ENCODE measurements around the gene ZBTB17. TPM values are rescaled to one million over a fixed set of nuclear protein-coding genes. Genes with fewer than 3 reads are reported as not detected.

ZBTB17 gene
- total and polyA plus RNA-seq, 2 experiments from 2014 or later = 16.8 to 32.3 TPM

DNA sequence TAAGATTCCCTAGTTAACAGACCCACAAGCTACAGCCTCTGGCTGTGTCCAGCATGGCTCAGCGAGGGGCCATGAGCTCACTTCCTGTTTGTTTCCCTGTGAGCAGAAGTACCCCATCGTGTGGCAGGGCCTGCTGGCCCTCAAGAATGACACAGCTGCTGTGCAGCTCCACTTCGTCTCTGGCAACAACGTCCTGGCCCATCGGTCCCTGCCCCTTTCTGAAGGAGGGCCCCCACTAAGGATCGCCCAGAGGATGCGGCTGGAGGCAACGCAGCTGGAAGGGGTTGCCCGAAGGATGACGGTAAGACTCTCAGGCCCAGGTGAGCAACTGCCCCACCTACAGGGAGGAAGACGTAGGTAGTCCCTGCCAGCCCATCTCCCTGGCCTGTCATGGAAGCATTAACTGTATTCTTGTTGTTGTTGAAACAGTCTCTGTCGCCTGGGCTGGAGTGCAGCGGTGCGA, 38.2 kb downstream of the ZBTB17 start:
- H3K9me3 ChIP-seq (ENCODE audit: low read depth) = no peaks in the 10 kb centered on the region
- TF ChIP-seq, protein P1, sequence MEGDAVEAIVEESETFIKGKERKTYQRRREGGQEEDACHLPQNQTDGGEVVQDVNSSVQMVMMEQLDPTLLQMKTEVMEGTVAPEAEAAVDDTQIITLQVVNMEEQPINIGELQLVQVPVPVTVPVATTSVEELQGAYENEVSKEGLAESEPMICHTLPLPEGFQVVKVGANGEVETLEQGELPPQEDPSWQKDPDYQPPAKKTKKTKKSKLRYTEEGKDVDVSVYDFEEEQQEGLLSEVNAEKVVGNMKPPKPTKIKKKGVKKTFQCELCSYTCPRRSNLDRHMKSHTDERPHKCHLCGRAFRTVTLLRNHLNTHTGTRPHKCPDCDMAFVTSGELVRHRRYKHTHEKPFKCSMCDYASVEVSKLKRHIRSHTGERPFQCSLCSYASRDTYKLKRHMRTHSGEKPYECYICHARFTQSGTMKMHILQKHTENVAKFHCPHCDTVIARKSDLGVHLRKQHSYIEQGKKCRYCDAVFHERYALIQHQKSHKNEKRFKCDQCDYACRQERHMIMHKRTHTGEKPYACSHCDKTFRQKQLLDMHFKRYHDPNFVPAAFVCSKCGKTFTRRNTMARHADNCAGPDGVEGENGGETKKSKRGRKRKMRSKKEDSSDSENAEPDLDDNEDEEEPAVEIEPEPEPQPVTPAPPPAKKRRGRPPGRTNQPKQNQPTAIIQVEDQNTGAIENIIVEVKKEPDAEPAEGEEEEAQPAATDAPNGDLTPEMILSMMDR (IDR thresholded peaks at IDR 0.05; ENCODE audit: poor library complexity) = peak; percentile 7
- no peak for TF ChIP-seq EZH2phosphoT487 (IDR thresholded peaks at IDR 0.05; ENCODE audit: low read depth, severe bottlenecking, unreplicated experiment)
- H3K36me3 ChIP-seq (replicated peaks; ENCODE audit: insufficient read depth, low read depth) = no peaks in the 10 kb centered on the region
- no peak overlapping the region for H2AFZ ChIP-seq
- no peak overlapping the region for H3K4me2 ChIP-seq
- DNase-seq (ENCODE audit: low spot score) = no peak
- H3K4me3 ChIP-seq = no peak overlapping the region
- no peaks in the 10 kb centered on the region for H3K79me2 ChIP-seq
- 78% methylated on average over 14 of the region's 14 CpGs for WGBS (ENCODE audit: low lambda C conversion rate, missing lambda C conversion rate)
- peaks cover 7% of the 10 kb centered on the region for H3K4me1 ChIP-seq (ENCODE audit: insufficient read depth)
- no peaks in the 10 kb centered on the region for H3K9me2 ChIP-seq (replicated peaks; ENCODE audit: insufficient read depth)
- H3K27ac ChIP-seq = no peak overlapping the region
- peaks cover 3% of the 10 kb centered on the region for H4K20me1 ChIP-seq (ENCODE audit: insufficient read depth, poor library complexity, severe bottlenecking)
- H3K27me3 ChIP-seq = no peaks in the 10 kb centered on the region

- no peaks in the 10 kb centered on the region for H3K79me2 ChIP-seq
- no peak overlapping the region for H3K4me3 ChIP-seq
- no peak overlapping the region for H3K27ac ChIP-seq
- no peaks in the 10 kb centered on the region for H3K27me3 ChIP-seq
- no peaks in the 10 kb centered on the region for H3K9me3 ChIP-seq (ENCODE audit: low read depth)
- H3K4me2 ChIP-seq = no peak overlapping the region
- no peak overlapping the region for H2AFZ ChIP-seq
- no peak for DNase-seq (ENCODE audit: low spot score)
- TF ChIP-seq, protein P1 (IDR thresholded peaks at IDR 0.05; ENCODE audit: poor library complexity) = no peak
- TF ChIP-seq EZH2phosphoT487 (IDR thresholded peaks at IDR 0.05; ENCODE audit: low read depth, severe bottlenecking, unreplicated experiment) = no peak
- no peak for TF ChIP-seq EZH2 (IDR thresholded peaks at IDR 0.05; ENCODE audit: borderline replicate concordance)
- no peaks in the 10 kb centered on the region for H3K9me2 ChIP-seq (replicated peaks; ENCODE audit: insufficient read depth)
- H3K4me1 ChIP-seq (ENCODE audit: insufficient read depth) = peaks cover 7% of the 10 kb centered on the region
- peaks cover 3% of the 10 kb centered on the region for H4K20me1 ChIP-seq (ENCODE audit: insufficient read depth, poor library complexity, severe bottlenecking)
- H3K36me3 ChIP-seq (replicated peaks; ENCODE audit: insufficient read depth, low read depth) = no peaks in the 10 kb centered on the region
- 95% methylated on average over 7 of the region's 7 CpGs for WGBS (ENCODE audit: low lambda C conversion rate, missing lambda C conversion rate)
Measured at GRCh38 chr1:15937146-15937545, 38.8 kb downstream of the ZBTB17 start.

DNA sequence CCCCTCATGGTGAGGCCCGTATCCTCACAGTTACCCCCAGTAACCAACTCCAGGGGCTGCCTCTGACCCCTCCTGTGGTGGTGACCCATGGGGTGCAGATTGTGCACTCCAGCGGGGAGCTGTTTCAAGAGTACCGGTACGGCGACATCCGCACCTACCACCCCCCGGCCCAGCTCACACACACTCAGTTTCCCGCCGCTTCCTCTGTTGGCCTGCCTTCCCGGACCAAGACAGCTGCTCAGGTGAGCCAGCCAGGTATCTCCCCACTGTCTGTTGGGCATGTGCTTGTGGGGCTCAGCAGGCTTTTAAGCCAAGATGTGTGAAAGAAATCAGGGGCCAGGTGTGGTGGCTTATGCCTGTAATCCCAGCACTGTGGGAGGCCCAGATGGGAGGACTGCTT, 39.9 kb downstream of the ZBTB17 start:
- no peaks in the 10 kb centered on the region for H3K9me3 ChIP-seq (ENCODE audit: low read depth)
- 98% methylated on average over 10 of the region's 10 CpGs for WGBS (ENCODE audit: low lambda C conversion rate, missing lambda C conversion rate)
- TF ChIP-seq, protein P1 (IDR thresholded peaks at IDR 0.05; ENCODE audit: poor library complexity) = no peak
- TF ChIP-seq EZH2phosphoT487 (IDR thresholded peaks at IDR 0.05; ENCODE audit: low read depth, severe bottlenecking, unreplicated experiment) = no peak
- no peak for TF ChIP-seq EZH2 (IDR thresholded peaks at IDR 0.05; ENCODE audit: borderline replicate concordance)
- H2AFZ ChIP-seq = no peak overlapping the region
- H3K27ac ChIP-seq = no peak overlapping the region
- H3K4me1 ChIP-seq (ENCODE audit: insufficient read depth) = peaks cover 7% of the 10 kb centered on the region
- no peaks in the 10 kb centered on the region for H3K9me2 ChIP-seq (replicated peaks; ENCODE audit: insufficient read depth)
- H3K36me3 ChIP-seq (replicated peaks; ENCODE audit: insufficient read depth, low read depth) = no peaks in the 10 kb centered on the region
- H4K20me1 ChIP-seq (ENCODE audit: insufficient read depth, poor library complexity, severe bottlenecking) = peaks cover 3% of the 10 kb centered on the region
- no peak overlapping the region for H3K4me2 ChIP-seq
- no peaks in the 10 kb centered on the region for H3K27me3 ChIP-seq
- no peaks in the 10 kb centered on the region for H3K79me2 ChIP-seq
- no peak overlapping the region for H3K4me3 ChIP-seq
- no peak for DNase-seq (ENCODE audit: low spot score)

Measured in hepatocyte (in vitro differentiated cells).